OCI-M1 (cell line): ENCODE measurements around the gene DCC.

ENCODE experiments used
- DNase-seq: peaks from one replicate; lab custom pipeline; 2025; lab: John Stamatoyannopoulos, UW

Gene DCC

GRCh38 chr18:52933356-52933755 is 593.4 kb downstream of the DCC start:
- DNase-seq = no peak

GRCh38 chr18:52936931-52937330 is 596.9 kb downstream of the DCC start:
- DNase-seq = no peak

- no peak for DNase-seq
Measured at GRCh38 chr18:52937840-52938239, 597.8 kb downstream of the DCC start.

GRCh38 chr18:52945552-52945951 is 605.6 kb downstream of the DCC start:
- no peak for DNase-seq

- DNase-seq = peak; percentile 54
Measured at GRCh38 chr18:52948868-52949444, 609.0 kb downstream of the DCC start.

- DNase-seq = no peak
Measured at GRCh38 chr18:52950155-52950554, 610.2 kb downstream of the DCC start.

GRCh38 chr18:52953387-52953786 is 613.4 kb downstream of the DCC start:
- DNase-seq = peak; percentile 21

- DNase-seq = no peak
Measured at GRCh38 chr18:52963481-52963880, 623.5 kb downstream of the DCC start.

- DNase-seq = no peak
Measured at GRCh38 chr18:52970686-52971085, 630.7 kb downstream of the DCC start.

GRCh38 chr18:52971097-52971496 is 631.1 kb downstream of the DCC start:
- no peak for DNase-seq

- no peak for DNase-seq
Measured at GRCh38 chr18:52979892-52980291, 639.9 kb downstream of the DCC start.

- DNase-seq = no peak
Measured at GRCh38 chr18:52991246-52991645, 651.2 kb downstream of the DCC start.

- DNase-seq = peak; percentile 37
Measured at GRCh38 chr18:52992041-52992440, 652.0 kb downstream of the DCC start.

- DNase-seq = no peak
Measured at GRCh38 chr18:52995875-52996274, 655.9 kb downstream of the DCC start.

- DNase-seq = no peak
Measured at GRCh38 chr18:52999633-53000032, 659.6 kb downstream of the DCC start.

GRCh38 chr18:53004798-53005197 is 664.8 kb downstream of the DCC start:
- peak; percentile 66 for DNase-seq

GRCh38 chr18:53018791-53019190 is 678.8 kb downstream of the DCC start:
- peak; percentile 30 for DNase-seq

- no peak for DNase-seq
Measured at GRCh38 chr18:53025247-53025646, 685.2 kb downstream of the DCC start.

GRCh38 chr18:53028565-53028964 is 688.6 kb downstream of the DCC start:
- DNase-seq = no peak

GRCh38 chr18:53033128-53033527 is 693.1 kb downstream of the DCC start:
- DNase-seq = no peak

GRCh38 chr18:53038608-53039007 is 698.6 kb downstream of the DCC start:
- DNase-seq = no peak

- no peak for DNase-seq
Measured at GRCh38 chr18:53040286-53040685, 700.3 kb downstream of the DCC start.

- no peak for DNase-seq
Measured at GRCh38 chr18:53056064-53056463, 716.1 kb downstream of the DCC start.

GRCh38 chr18:53070788-53071187 is 730.8 kb downstream of the DCC start:
- DNase-seq = no peak

- DNase-seq = no peak
Measured at GRCh38 chr18:53080687-53081086, 740.7 kb downstream of the DCC start.
